ENCODE results near the gene KCNJ16.

KCNJ16 gene

DNA sequence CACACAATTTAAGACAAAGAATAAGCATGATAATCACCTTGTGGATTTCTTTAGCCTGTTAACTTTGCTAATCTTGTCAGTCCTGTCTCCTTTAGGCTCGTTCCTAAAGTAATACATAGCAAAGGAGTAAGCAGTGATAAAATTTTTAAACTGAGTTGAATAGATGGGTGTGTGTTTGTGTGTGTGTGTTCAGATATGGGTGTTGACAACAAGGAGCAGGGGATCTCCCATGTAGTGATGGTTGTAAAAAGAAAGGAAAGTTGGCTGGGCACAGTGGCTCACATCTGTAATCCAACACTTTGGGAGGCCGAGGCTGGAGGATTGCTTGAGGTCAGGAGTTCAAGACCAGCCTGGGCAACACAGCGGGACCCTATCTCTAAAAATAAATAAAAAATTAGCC is 49.7 kb downstream of the KCNJ16 start:
- H4K20me1 ChIP-seq (ENCODE audit: insufficient read depth, low read length) = no peaks in the 10 kb centered on the region
- H2AFZ ChIP-seq (ENCODE audit: low read depth, low read length) = no peak overlapping the region; the same call in 1 of the 2 replicates
- peaks cover 44% of the 10 kb centered on the region for H3K4me1 ChIP-seq (ENCODE audit: low read length)
- H3K36me3 ChIP-seq (replicated peaks; ENCODE audit: low read depth, low read length) = peaks cover 4% of the 10 kb centered on the region
- no peak overlapping the region for H3K4me3 ChIP-seq (ENCODE audit: low read length)
- no peak overlapping the region for H3K27ac ChIP-seq (ENCODE audit: low read length)
- H3K9me3 ChIP-seq (ENCODE audit: insufficient read depth, low read length) = 0 out of 2 replicates have a peak, but pooled peaks cover 4% of the 10 kb centered on the region
- no peak for TF ChIP-seq EZH2phosphoT487 (IDR thresholded peaks at IDR 0.05; ENCODE audit: low read depth)
- TF ChIP-seq, protein P1, sequence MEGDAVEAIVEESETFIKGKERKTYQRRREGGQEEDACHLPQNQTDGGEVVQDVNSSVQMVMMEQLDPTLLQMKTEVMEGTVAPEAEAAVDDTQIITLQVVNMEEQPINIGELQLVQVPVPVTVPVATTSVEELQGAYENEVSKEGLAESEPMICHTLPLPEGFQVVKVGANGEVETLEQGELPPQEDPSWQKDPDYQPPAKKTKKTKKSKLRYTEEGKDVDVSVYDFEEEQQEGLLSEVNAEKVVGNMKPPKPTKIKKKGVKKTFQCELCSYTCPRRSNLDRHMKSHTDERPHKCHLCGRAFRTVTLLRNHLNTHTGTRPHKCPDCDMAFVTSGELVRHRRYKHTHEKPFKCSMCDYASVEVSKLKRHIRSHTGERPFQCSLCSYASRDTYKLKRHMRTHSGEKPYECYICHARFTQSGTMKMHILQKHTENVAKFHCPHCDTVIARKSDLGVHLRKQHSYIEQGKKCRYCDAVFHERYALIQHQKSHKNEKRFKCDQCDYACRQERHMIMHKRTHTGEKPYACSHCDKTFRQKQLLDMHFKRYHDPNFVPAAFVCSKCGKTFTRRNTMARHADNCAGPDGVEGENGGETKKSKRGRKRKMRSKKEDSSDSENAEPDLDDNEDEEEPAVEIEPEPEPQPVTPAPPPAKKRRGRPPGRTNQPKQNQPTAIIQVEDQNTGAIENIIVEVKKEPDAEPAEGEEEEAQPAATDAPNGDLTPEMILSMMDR (IDR thresholded peaks at IDR 0.05; ENCODE audit: low read depth, low read length) = no peak
- no peaks in the 10 kb centered on the region for H3K27me3 ChIP-seq (ENCODE audit: low read depth, low read length)
- no peaks in the 10 kb centered on the region for H3K79me2 ChIP-seq (ENCODE audit: low read length)
- no peak overlapping the region for H3K4me2 ChIP-seq (ENCODE audit: low read length)
- no peak overlapping the region for H3K9ac ChIP-seq (ENCODE audit: low read length)

DNA sequence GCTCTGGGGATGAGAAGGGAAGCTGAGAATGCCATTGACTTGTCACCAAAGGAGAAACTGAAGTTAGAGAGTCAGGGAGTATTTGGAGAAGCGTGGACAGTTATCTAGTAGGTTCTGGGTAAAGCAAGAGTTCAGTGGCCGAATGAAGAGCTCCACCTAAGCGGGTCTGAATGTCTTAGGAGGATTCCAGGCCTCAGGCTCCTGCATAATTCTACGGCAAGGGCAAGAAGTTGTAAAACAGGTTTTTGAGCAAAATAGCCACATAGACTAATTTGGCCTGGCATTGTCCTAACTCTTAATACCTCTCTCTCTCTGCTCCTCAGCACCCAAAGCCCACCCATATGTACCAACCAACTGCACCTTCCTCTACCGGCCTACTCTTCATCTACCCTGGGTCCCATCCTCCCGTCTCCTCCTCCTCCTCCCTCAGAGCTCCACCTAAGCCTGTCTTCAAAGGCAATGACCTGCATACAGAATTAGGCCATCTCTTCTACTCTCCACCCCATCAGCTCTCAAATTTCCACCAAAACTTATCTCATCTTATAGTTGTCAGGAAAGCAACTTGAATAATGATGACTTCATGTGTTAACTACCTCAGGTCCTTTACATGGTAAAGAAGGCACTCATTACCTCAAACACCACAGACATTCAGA is 52.3 kb downstream of the KCNJ16 start:
- Histone ChIP-seq H4K20me1 (ENCODE audit: insufficient read depth, low read length) (no peaks in the 10 kb centered on the region), H3K27ac (ENCODE audit: low read length) (no peak overlapping the region), H3K9ac (ENCODE audit: low read length) (no peak overlapping the region), H3K4me3 (ENCODE audit: low read length) (no peak overlapping the region), H3K4me1 (ENCODE audit: low read length) (peaks cover 23% of the 10 kb centered on the region), H3K36me3 (replicated peaks; ENCODE audit: low read depth, low read length) (peaks cover 4% of the 10 kb centered on the region), H2AFZ (ENCODE audit: low read depth, low read length) (no peak overlapping the region), H3K79me2 (ENCODE audit: low read length) (no peaks in the 10 kb centered on the region), H3K9me3 (ENCODE audit: insufficient read depth, low read length) (0 out of 2 replicates have a peak, but pooled peaks cover 4% of the 10 kb centered on the region), H3K27me3 (ENCODE audit: low read depth, low read length) (no peaks in the 10 kb centered on the region), H3K4me2 (ENCODE audit: low read length) (no peak overlapping the region)
- TF ChIP-seq, protein P1 (IDR thresholded peaks at IDR 0.05; ENCODE audit: low read depth, low read length) = no peak
- no peak for TF ChIP-seq EZH2phosphoT487 (IDR thresholded peaks at IDR 0.05; ENCODE audit: low read depth)

DNA sequence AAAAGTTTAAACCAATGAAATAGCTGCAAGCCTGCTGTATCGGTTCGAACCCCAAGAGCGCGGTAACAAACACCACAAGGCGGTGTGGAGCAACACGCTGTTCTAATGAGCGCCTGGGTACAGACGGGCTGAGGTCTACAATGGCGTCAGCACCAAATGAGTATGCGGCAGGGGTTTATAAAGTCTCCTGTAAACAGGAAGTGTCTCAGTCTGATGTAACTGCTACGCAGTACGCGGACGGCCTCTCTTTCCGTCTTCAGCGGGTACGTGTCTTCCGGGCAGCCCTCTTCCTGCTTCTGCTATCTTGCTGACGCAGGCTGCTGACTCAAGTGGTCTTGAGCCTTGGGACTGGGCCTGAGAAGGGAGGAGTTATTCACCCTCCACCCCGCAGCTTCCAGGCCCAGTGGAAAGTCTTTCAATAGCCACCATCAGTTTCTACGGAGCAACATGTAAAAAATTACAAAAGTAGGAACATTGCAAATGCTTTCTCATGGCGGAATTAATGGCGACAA is 53.8 kb downstream of the KCNJ16 start:
- Histone ChIP-seq H3K27me3 (ENCODE audit: low read depth, low read length) (no peaks in the 10 kb centered on the region), H3K4me3 (ENCODE audit: low read length) (no peak overlapping the region), H2AFZ (ENCODE audit: low read depth, low read length) (no peak overlapping the region)

DNA sequence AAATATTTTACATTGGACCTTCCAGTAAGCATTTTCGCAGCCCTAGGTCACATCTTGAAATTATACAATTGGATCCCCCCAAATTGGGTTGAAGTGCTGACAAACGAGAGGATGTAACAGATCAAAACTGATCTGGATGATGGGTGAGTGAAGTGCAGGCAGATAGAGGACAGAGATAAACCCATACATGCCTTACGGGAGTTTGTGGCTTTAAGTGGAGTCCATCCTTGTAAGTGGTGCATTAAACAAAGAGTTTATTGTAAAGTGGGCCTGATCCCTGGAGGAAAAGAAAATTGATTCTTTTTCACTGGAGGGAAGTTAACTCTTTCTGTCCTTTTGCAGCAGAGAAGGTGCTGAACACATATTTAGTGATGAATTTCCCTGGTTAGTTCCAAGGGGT is 55.3 kb downstream of the KCNJ16 start:
- Histone ChIP-seq H2AFZ (ENCODE audit: low read depth, low read length) (no peak overlapping the region), H3K27ac (ENCODE audit: low read length) (no peak overlapping the region), H3K79me2 (ENCODE audit: low read length) (no peaks in the 10 kb centered on the region), H3K27me3 (ENCODE audit: low read depth, low read length) (no peaks in the 10 kb centered on the region), H3K4me1 (ENCODE audit: low read length) (peaks cover 4% of the 10 kb centered on the region; the same call in 1 of the 2 replicates), H3K4me2 (ENCODE audit: low read length) (no peak overlapping the region), H4K20me1 (ENCODE audit: insufficient read depth, low read length) (no peaks in the 10 kb centered on the region), H3K9me3 (ENCODE audit: insufficient read depth, low read length) (peaks cover 4% of the 10 kb centered on the region; the same call in 1 of the 2 replicates), H3K4me3 (ENCODE audit: low read length) (no peak overlapping the region), H3K9ac (ENCODE audit: low read length) (no peak overlapping the region), H3K36me3 (replicated peaks; ENCODE audit: low read depth, low read length) (no peaks in the 10 kb centered on the region)
- TF ChIP-seq, protein P1 (IDR thresholded peaks at IDR 0.05; ENCODE audit: low read depth, low read length) = no peak
- no peak for TF ChIP-seq EZH2phosphoT487 (IDR thresholded peaks at IDR 0.05; ENCODE audit: low read depth)

More for the DNA sequence above, 53.8 kb downstream of the KCNJ16 start:
- Histone ChIP-seq H3K9ac (ENCODE audit: low read length) (no peak overlapping the region), H4K20me1 (ENCODE audit: insufficient read depth, low read length) (no peaks in the 10 kb centered on the region), H3K79me2 (ENCODE audit: low read length) (no peaks in the 10 kb centered on the region), H3K9me3 (ENCODE audit: insufficient read depth, low read length) (peaks cover 4% of the 10 kb centered on the region; the same call in 1 of the 2 replicates), H3K4me1 (ENCODE audit: low read length) (peaks cover 9% of the 10 kb centered on the region), H3K27ac (ENCODE audit: low read length) (no peak overlapping the region), H3K4me2 (ENCODE audit: low read length) (no peak overlapping the region), H3K36me3 (replicated peaks; ENCODE audit: low read depth, low read length) (no peaks in the 10 kb centered on the region)
- no peak for TF ChIP-seq EZH2phosphoT487 (IDR thresholded peaks at IDR 0.05; ENCODE audit: low read depth)
- TF ChIP-seq, protein P1 (IDR thresholded peaks at IDR 0.05; ENCODE audit: low read depth, low read length) = no peak

Measured in OCI-LY3 (cell line).